ENCODE results near the gene TMEM121. TPM values are rescaled to one million over a fixed set of nuclear protein-coding genes. Genes with fewer than 3 reads are reported as not detected.
A peak's percentile ranks its signal among the peaks of the same experiment; 100 is the strongest.

Gene TMEM121
- 10 to 100 TPM; 11.5 to 11.9 TPM for total RNA-seq

GRCh38 chr14:105525861-105526775 is at the start of gene TMEM121:
TMEM121 (plus strand) TSS chr14:105526583; CDS start chr14:105528835, 2,252 bp downstream.
- ATAC-seq (peak; percentile 20), DNase-seq (peak; percentile 47)
- CTCF ChIA-PET, result interaction anchor here (0.8 kb wide), 1 partner anchor 36 kb away, joined by 3 read pairs; no protein-coding TSS in a partner anchor
- Mint-ChIP-seq H3K4me3 (peak within 1 kb of the TSS; percentile 61), H3K36me3 (no peaks in the 10 kb centered on the region), H3K27me3 (peaks cover 25% of the 10 kb centered on the region), H3K9me3 (ENCODE audit: low read depth) (no peaks in the 10 kb centered on the region), H3K27ac (no peak within 1 kb of the TSS), H3K4me1 (peaks cover 19% of the 10 kb centered on the region)

GRCh38 chr14:105476831-105477659 is 49.3 kb upstream of the TMEM121 start:
- CTCF ChIA-PET, result no interaction called here
- no peak for ATAC-seq
- Mint-ChIP-seq H3K36me3 (peaks cover 2% of the 10 kb centered on the region), H3K27ac (no peak overlapping the region), H3K4me3 (no peak overlapping the region), H3K4me1 (peaks cover 10% of the 10 kb centered on the region), H3K9me3 (ENCODE audit: low read depth) (no peaks in the 10 kb centered on the region), H3K27me3 (peaks cover 32% of the 10 kb centered on the region)
- DNase-seq, result no peak

DNA sequence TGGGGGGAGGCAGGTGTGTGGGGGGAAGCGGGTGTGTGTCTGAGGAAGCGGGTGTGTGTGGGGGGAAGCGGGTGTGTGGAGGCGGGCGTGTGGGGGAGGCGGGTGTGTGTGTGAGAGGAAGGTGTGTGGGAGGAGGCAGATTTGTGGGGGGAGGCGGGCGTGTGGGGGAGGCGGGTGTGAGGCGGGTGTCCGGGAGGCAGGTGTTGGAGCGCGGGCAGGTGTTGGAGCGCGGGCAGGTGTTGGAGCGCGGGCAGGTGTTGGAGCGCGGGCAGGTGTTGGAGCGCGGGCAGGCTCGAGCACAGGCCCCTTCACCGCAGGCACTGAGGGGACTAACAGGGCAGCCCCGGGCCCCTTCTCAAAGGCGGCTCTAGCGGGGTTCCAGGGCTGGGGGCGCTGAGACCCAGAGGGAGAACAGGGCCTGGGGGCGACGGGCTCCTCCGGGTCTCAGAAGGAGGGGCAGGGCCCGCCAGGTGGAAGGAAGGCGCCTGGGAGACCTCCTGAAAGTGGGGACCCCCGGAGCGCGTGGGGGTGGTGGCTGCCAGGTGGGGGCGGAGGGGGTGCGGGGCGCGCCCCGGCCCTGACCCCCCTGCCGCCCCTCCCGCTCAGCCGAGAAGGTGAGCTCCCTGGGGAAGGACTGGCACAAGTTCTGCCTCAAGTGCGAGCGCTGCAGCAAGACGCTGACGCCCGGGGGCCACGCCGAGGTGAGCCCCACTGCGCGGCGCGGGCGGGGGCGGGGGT is 48.6 kb upstream of the TMEM121 start:
- Mint-ChIP-seq H3K27ac (no peak overlapping the region), H3K36me3 (peaks cover 2% of the 10 kb centered on the region), H3K4me1 (peaks cover 16% of the 10 kb centered on the region), H3K4me3 (no peak overlapping the region), H3K9me3 (ENCODE audit: low read depth) (no peaks in the 10 kb centered on the region), H3K27me3 (peaks cover 32% of the 10 kb centered on the region)
- ATAC-seq (no peak), DNase-seq (no peak)
- CTCF ChIA-PET, result no interaction called here

GRCh38 chr14:105478398-105479251 is 47.8 kb upstream of the TMEM121 start:
- H3K27me3 Mint-ChIP-seq, result peaks cover 32% of the 10 kb centered on the region
- no peak overlapping the region for H3K27ac Mint-ChIP-seq
- peaks cover 16% of the 10 kb centered on the region for H3K4me1 Mint-ChIP-seq
- ATAC-seq (no peak), DNase-seq (no peak)
- H3K36me3 Mint-ChIP-seq, result peaks cover 2% of the 10 kb centered on the region
- CTCF ChIA-PET, result no interaction called here
- no peaks in the 10 kb centered on the region for H3K9me3 Mint-ChIP-seq (ENCODE audit: low read depth)
- no peak overlapping the region for H3K4me3 Mint-ChIP-seq

GRCh38 chr14:105479431-105480158 is 46.8 kb upstream of the TMEM121 start:
- Mint-ChIP-seq H3K4me1 (peaks cover 20% of the 10 kb centered on the region), H3K36me3 (peaks cover 2% of the 10 kb centered on the region), H3K9me3 (ENCODE audit: low read depth) (no peaks in the 10 kb centered on the region), H3K27me3 (peaks cover 32% of the 10 kb centered on the region), H3K27ac (no peak overlapping the region), H3K4me3 (no peak overlapping the region)
- no peak for ATAC-seq
- no peak for DNase-seq
- CTCF ChIA-PET, result interaction anchor here (1.0 to 3.4 kb wide), 6 partner anchors 8 to 182 kb away, joined by 3 to 42 read pairs (median 6); no protein-coding TSS in a partner anchor

DNA sequence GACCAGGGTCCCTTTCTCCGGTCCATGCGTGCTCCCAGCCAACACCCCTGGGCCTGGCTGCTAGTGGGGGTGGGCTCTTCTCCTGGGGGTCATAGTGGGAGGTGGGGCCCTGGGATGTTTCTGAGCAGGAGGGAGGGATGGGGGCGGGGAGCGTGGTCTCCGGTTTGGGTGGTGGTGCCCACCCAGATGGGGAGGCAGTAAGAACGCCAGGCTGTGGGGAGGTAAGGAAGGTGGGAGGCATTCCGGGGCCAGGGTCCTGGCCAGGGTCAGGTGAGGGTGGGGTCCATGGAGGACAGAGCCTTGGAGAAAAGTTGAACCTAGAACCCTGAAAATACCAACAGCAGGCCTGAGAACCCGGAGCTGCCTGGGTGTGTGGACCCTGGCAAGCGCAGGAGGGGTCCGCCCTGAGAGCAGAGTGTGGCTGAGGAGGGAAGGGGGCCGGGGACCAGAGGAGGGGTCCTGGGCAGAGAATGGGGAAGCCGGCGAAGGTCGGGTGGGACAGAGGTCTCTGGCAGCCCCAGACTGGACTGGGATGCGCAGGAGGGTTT is 46.1 kb upstream of the TMEM121 start:
- Mint-ChIP-seq H3K27ac (peak overlapping the region; percentile 24), H3K36me3 (peaks cover 2% of the 10 kb centered on the region), H3K9me3 (ENCODE audit: low read depth) (no peaks in the 10 kb centered on the region), H3K4me1 (peaks cover 20% of the 10 kb centered on the region), H3K27me3 (peaks cover 32% of the 10 kb centered on the region), H3K4me3 (no peak overlapping the region)
- CTCF ChIA-PET, result interaction anchor here (0.6 to 3.4 kb wide), 25 partner anchors 8 to 728 kb away, joined by 3 to 150 read pairs (median 4); partner anchors contain the start of genes SIVA1, TEDC1 and TEX22
- no peak for DNase-seq
- ATAC-seq, result no peak

GRCh38 chr14:105480807-105481801 is 45.3 kb upstream of the TMEM121 start:
- Mint-ChIP-seq H3K27ac (peak overlapping the region; percentile 95), H3K4me3 (peak overlapping the region; percentile 47), H3K9me3 (ENCODE audit: low read depth) (no peaks in the 10 kb centered on the region), H3K4me1 (peaks cover 26% of the 10 kb centered on the region), H3K27me3 (peaks cover 24% of the 10 kb centered on the region), H3K36me3 (peaks cover 2% of the 10 kb centered on the region)
- DNase-seq (peak; percentile 92), ATAC-seq (peak; percentile 60)
- CTCF ChIA-PET, result interaction anchor here (0.6 to 3.4 kb wide), 30 partner anchors 9 to 1074 kb away, joined by 3 to 150 read pairs (median 3); partner anchors contain the start of genes GPR132, SIVA1, TEDC1 and TEX22

GRCh38 chr14:105481886-105482457 is 44.4 kb upstream of the TMEM121 start:
- Mint-ChIP-seq H3K27ac (peak overlapping the region; percentile 95), H3K36me3 (peaks cover 2% of the 10 kb centered on the region), H3K4me3 (peak overlapping the region; percentile 51), H3K4me1 (peaks cover 29% of the 10 kb centered on the region), H3K9me3 (ENCODE audit: low read depth) (no peaks in the 10 kb centered on the region), H3K27me3 (peaks cover 17% of the 10 kb centered on the region)
- peak; percentile 74 for ATAC-seq
- CTCF ChIA-PET, result interaction anchor here (0.6 to 3.4 kb wide), 10 partner anchors 9 to 463 kb away, joined by 3 to 150 read pairs (median 6); partner anchors contain the start of genes GPR132, TEDC1 and TEX22
- DNase-seq, result peak; percentile 98

DNA sequence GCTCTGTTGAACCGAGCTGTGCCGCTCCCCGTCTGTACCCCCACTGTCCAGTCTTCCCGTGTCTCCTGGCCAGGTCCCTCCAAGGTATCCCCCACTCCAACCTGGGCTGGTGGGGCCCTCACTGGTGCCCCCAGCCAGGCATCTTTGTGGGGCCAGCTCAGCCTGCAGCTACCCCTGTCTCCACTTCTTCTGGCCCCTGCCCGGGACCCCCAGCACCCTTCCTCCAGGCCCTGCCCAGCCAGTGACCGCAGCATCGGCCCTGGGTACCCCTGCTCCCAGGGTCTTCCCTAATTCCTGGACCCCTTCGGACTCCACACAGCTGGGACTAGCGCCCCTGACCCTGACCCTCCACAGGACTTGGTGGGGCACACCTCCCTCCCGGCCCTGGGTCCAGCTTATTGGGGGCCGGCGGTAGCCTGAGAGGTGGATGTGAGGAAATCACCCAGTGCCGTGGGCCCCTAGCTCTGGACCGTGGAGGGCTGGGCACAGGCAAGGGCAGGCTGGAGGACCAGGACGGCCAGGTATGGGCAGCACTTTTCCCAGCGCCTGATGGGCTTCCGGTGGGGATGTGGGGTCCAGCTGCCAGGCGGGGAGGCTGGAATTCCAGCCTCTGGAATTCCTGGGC is 43.8 kb upstream of the TMEM121 start:
- CTCF ChIA-PET, result interaction anchor here (1.0 to 3.4 kb wide), 5 partner anchors 8 to 463 kb away, joined by 4 to 150 read pairs (median 29); partner anchors contain the start of genes TEDC1 and TEX22
- ATAC-seq, result no peak
- no peak for DNase-seq
- peak overlapping the region; percentile 95 for H3K27ac Mint-ChIP-seq
- H3K36me3 Mint-ChIP-seq, result no peaks in the 10 kb centered on the region
- H3K4me3 Mint-ChIP-seq, result no peak overlapping the region
- H3K4me1 Mint-ChIP-seq, result peaks cover 29% of the 10 kb centered on the region
- H3K9me3 Mint-ChIP-seq (ENCODE audit: low read depth), result no peaks in the 10 kb centered on the region
- H3K27me3 Mint-ChIP-seq, result peaks cover 12% of the 10 kb centered on the region
